ENCODE measurements around the gene ART4. TPM values are rescaled to one million over a fixed set of nuclear protein-coding genes. Genes with fewer than 3 reads are reported as not detected.

The ART4 gene
- polyA plus RNA-seq, 1 experiment = not detected

DNA sequence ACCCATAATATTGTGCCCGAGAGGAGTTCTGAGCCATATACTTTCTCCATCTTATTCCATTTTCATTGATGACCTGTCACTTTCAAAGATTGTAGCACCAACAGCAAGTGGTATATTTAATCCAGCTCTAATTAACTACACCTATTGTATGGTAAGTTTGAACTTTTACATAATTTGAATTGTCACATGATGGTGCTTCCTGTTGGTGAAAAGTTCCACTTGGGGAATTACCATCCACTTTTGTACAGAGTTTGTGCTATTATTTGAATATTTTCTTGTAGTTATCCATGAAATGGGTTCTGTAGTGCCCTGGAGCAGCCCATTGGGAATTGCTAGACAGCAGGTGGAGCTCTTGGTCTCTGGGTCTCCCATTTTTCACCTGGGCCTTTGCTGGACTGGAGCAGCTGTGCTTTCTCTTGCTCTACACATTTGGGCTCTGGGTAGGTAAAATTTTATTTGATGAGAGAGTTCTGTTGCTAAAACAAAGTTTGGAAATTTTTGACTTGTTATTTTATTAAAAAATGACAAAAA lies 32.3 kb downstream of the ART4 start:
- ChIA-PET POLR2A (no interaction called here), CTCF (interaction anchor here (0.7 to 4.1 kb wide), 7 partner anchors 29 to 410 kb away, joined by 3 to 36 read pairs (median 3); partner anchors contain the start of gene RERG)
- H3K4me3 ChIP-seq (ENCODE audit: low read depth, low read length) = no peak overlapping the region
- peak; percentile 61 for TF ChIP-seq CTCF (IDR thresholded peaks at IDR 0.05; ENCODE audit: low read depth, low read length)
- no peaks in the 10 kb centered on the region for H3K27me3 ChIP-seq (ENCODE audit: control insufficient read depth, insufficient read depth, low read length)
- H3K27ac ChIP-seq (ENCODE audit: low read depth, low read length) = no peak overlapping the region
- H3K9me3 ChIP-seq (ENCODE audit: control insufficient read depth, insufficient read depth, low read length) = no peaks in the 10 kb centered on the region
- DNase-seq (ENCODE audit: low read depth, low spot score) = no peak

DNA sequence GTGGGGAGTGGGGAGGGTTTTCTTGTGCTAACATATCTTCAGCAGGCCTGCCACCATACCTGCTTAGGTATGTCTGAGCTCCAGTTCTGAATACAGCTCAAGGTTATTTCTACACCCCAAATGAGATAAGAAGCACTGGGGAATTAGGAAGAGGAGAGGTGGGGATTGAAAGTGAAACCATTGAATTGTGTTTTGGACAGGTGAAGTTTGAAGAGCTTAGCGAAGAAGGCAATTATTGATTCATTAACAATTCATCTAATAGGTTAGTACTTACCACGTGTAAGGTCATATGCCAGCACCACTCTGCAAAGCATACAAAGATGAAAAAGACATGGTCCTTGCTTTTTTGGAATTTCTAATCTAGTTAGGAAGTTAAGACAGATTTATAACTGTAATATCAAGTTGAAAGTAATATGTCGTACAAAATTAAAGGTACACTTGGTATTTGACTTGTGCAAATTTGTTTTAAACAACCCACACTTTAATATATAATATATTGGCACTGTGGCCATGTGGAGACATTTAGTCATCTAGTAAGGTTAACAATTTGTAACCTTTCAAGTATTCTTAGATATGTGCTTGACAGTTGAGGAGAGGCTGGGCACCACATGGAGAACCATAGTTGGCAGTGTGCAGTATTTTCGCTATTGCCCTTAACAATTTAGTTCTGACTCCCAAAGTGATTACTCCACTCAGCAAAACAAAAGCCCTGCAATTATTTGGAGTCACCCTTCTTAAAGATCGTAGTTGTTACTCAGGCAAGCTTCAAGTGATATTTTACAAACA lies 33.0 kb downstream of the ART4 start:
- H3K4me3 ChIP-seq (ENCODE audit: low read depth, low read length) = no peak overlapping the region
- no peak for TF ChIP-seq CTCF (IDR thresholded peaks at IDR 0.05; ENCODE audit: low read depth, low read length)
- DNase-seq (ENCODE audit: low read depth, low spot score) = no peak
- H3K27ac ChIP-seq (ENCODE audit: low read depth, low read length) = no peak overlapping the region
- H3K27me3 ChIP-seq (ENCODE audit: control insufficient read depth, insufficient read depth, low read length) = no peaks in the 10 kb centered on the region
- ChIA-PET CTCF (interaction anchor here (1.2 to 4.1 kb wide), 5 partner anchors 29 to 411 kb away, joined by 3 to 36 read pairs (median 3); partner anchors contain the start of gene RERG), POLR2A (no interaction called here)
- H3K9me3 ChIP-seq (ENCODE audit: control insufficient read depth, insufficient read depth, low read length) = no peaks in the 10 kb centered on the region

GRCh38 chr12:14803830-14804160 lies 39.5 kb downstream of the ART4 start:
- no peak for TF ChIP-seq CTCF (IDR thresholded peaks at IDR 0.05; ENCODE audit: low read depth, low read length)
- ChIA-PET POLR2A (interaction anchor here (0.7 to 1.8 kb wide), 5 partner anchors 9 to 33 kb away, joined by 3 to 19 read pairs (median 4); a partner anchor contains a TSS), CTCF (interaction anchor here (1.4 to 2.9 kb wide), 2 partner anchors 34 to 41 kb away, joined by 3 to 8 read pairs; no protein-coding TSS in a partner anchor)
- Histone ChIP-seq H3K27ac (ENCODE audit: low read depth, low read length) (peak overlapping the region; percentile 72), H3K4me3 (ENCODE audit: low read depth, low read length) (peak overlapping the region; percentile 79), H3K27me3 (ENCODE audit: control insufficient read depth, insufficient read depth, low read length) (no peaks in the 10 kb centered on the region), H3K9me3 (ENCODE audit: control insufficient read depth, insufficient read depth, low read length) (no peaks in the 10 kb centered on the region)
- DNase-seq (ENCODE audit: low read depth, low spot score) = no peak

DNA sequence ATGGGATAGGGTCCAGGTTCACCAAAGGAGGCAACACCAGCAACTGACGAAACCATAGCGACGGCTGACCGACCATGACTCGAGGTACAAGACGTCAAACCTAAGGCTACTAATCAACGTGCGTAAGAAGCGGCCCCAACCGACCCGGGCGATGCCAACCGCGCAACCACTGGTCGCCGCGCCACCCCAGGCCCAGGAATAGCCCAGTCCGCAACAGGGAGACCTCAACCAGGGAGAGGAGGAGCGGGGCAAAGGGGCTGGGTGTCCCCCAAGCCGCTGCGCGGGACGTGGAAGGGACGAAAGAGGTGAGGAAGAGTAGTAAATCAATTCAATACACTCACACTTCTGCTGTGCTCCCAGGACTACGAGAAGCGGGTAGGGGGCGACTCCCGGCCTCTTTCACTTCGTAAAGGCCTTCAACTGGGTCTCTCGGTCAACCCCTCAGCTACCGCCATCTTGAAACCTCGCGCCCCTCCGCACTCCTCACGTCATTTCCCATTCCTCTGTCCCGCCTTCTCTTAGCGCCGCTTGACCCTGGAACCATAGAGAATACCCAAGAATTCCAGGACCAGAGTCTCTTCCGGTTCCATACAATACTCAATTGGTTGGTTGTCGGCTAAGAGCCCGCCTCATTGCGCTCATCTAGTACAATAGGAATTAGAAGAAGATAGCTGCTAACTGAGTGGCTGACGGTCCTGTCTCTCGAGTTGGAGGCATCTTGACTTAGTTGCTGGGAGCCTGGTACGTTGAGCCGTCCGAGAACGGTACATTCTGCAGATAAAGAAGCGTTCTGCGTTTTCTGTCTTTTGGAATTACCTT lies 40.1 kb downstream of the ART4 start, which contains the start of the genes C12orf60 and WBP11:
C12orf60 (plus strand) TSS at position 660 of the 819 bp plus-strand sequence. CDS start 19,266 bp downstream, outside the sequence.
WBP11 (minus strand) TSS at position 468 of the 819 bp plus-strand sequence. CDS start 2,095 bp downstream, outside the sequence.
- CTCF ChIA-PET = interaction anchor here (1.2 to 2.9 kb wide), 6 partner anchors 33 to 418 kb away, joined by 3 to 14 read pairs (median 8); partner anchors contain the start of gene RERG

More for the DNA sequence above, 40.1 kb downstream of the ART4 start, which contains the start of the genes C12orf60 and WBP11:
- H3K27me3 ChIP-seq (ENCODE audit: control insufficient read depth, insufficient read depth, low read length) = no peaks in the 10 kb centered on the region
- H3K4me3 ChIP-seq (ENCODE audit: low read depth, low read length) = peak within 1 kb of the TSS; percentile 96
- POLR2A ChIA-PET = interaction anchor here (0.5 to 1.8 kb wide), 6 partner anchors 8 to 1551 kb away, joined by 3 to 19 read pairs (median 4); a partner anchor contains a TSS
- no peak for TF ChIP-seq CTCF (IDR thresholded peaks at IDR 0.05; ENCODE audit: low read depth, low read length)
- peak; percentile 97 for DNase-seq (ENCODE audit: low read depth, low spot score)
- no peaks in the 10 kb centered on the region for H3K9me3 ChIP-seq (ENCODE audit: control insufficient read depth, insufficient read depth, low read length)
- H3K27ac ChIP-seq (ENCODE audit: low read depth, low read length) = peak within 1 kb of the TSS; percentile 91

Data from AG04450 (cell line).